HuH-7.5 (cell line): ENCODE data around the gene AKIRIN2.
A peak's percentile ranks its signal among the peaks of the same experiment; 100 is the strongest.
"Not testable (repeated sequence)": the region's sequence is repeated elsewhere in the genome, so short reads cannot be mapped to it uniquely, and the experiment has no call there.

Experiments used
- DNase-seq: peaks from one replicate; pipeline ENCODE4 v3.0.0; 2011; ENCODE audit warnings: low spot score

The AKIRIN2 gene

GRCh38 chr6:87687893-87688292 lies 14.1 kb downstream of the AKIRIN2 start:
- not testable (repeated sequence) for DNase-seq

- DNase-seq = no peak
These were observed 14.7 kb downstream of the AKIRIN2 start for GRCh38 chr6:87687296-87687695.

- DNase-seq = not testable (repeated sequence)
These were observed 15.3 kb downstream of the AKIRIN2 start for GRCh38 chr6:87686636-87687205.

GRCh38 chr6:87684895-87685654 lies 17.0 kb downstream of the AKIRIN2 start:
- no peak for DNase-seq

- no peak for DNase-seq
These were observed 18.1 kb downstream of the AKIRIN2 start for GRCh38 chr6:87683890-87684289.

- no peak for DNase-seq
These were observed 19.7 kb downstream of the AKIRIN2 start for GRCh38 chr6:87682310-87682709.

GRCh38 chr6:87675004-87675681 lies 26.9 kb downstream of the AKIRIN2 start:
- no peak for DNase-seq

- no peak for DNase-seq
These were observed 27.7 kb downstream of the AKIRIN2 start for GRCh38 chr6:87674290-87674689.

GRCh38 chr6:87673237-87673636 lies 28.8 kb downstream of the AKIRIN2 start:
- DNase-seq = no peak

GRCh38 chr6:87672641-87673040 lies 29.4 kb downstream of the AKIRIN2 start:
- no peak for DNase-seq

GRCh38 chr6:87671555-87672029 lies 30.4 kb downstream of the AKIRIN2 start:
- DNase-seq = peak; percentile 36

- DNase-seq = no peak
These were observed 31.3 kb downstream of the AKIRIN2 start for GRCh38 chr6:87670707-87671106.

GRCh38 chr6:87669051-87669450 lies 33.0 kb downstream of the AKIRIN2 start:
- peak; percentile 18 for DNase-seq

GRCh38 chr6:87668013-87668412 lies 34.0 kb downstream of the AKIRIN2 start:
- no peak for DNase-seq

- no peak for DNase-seq
These were observed 35.0 kb downstream of the AKIRIN2 start for GRCh38 chr6:87667032-87667431.

GRCh38 chr6:87664921-87665485 lies 37.0 kb downstream of the AKIRIN2 start:
- DNase-seq = no peak

- no peak for DNase-seq
These were observed 38.6 kb downstream of the AKIRIN2 start for GRCh38 chr6:87663434-87663833.

GRCh38 chr6:87661503-87661902 lies 40.5 kb downstream of the AKIRIN2 start:
- no peak for DNase-seq

GRCh38 chr6:87661016-87661415 lies 41.0 kb downstream of the AKIRIN2 start:
- DNase-seq = no peak

GRCh38 chr6:87660226-87660911 lies 41.7 kb downstream of the AKIRIN2 start:
- no peak for DNase-seq

- DNase-seq = no peak
These were observed 43.5 kb downstream of the AKIRIN2 start for GRCh38 chr6:87658516-87658915.

- DNase-seq = no peak
These were observed 45.2 kb downstream of the AKIRIN2 start for GRCh38 chr6:87656857-87657256.
